ENCODE measurements around the gene ZNF24.

The ZNF24 gene

DNA sequence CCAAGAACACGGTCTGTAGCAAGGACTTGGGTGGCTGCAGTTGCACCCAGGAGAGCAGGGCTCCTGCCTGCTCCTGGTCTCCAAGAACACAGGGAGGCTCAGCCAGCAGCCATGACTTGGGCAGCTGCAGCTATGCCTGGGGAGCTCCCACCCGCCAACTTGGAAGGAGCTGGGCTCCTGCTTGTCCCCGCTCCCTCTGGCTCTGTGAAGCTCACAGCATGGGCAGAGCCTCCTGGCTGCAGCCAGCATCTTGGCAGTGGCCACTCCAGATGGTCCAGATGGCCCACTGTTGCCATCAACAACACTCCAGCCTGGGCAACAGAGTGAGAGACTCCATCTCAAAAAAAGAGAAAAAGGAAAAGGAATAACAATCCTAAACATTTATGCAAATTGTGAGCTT is 59.4 kb downstream of the ZNF24 start:
- no peak overlapping the region for H3K4me3 ChIP-seq (ENCODE audit: low read depth, low read length)
- TF ChIP-seq, protein P1, sequence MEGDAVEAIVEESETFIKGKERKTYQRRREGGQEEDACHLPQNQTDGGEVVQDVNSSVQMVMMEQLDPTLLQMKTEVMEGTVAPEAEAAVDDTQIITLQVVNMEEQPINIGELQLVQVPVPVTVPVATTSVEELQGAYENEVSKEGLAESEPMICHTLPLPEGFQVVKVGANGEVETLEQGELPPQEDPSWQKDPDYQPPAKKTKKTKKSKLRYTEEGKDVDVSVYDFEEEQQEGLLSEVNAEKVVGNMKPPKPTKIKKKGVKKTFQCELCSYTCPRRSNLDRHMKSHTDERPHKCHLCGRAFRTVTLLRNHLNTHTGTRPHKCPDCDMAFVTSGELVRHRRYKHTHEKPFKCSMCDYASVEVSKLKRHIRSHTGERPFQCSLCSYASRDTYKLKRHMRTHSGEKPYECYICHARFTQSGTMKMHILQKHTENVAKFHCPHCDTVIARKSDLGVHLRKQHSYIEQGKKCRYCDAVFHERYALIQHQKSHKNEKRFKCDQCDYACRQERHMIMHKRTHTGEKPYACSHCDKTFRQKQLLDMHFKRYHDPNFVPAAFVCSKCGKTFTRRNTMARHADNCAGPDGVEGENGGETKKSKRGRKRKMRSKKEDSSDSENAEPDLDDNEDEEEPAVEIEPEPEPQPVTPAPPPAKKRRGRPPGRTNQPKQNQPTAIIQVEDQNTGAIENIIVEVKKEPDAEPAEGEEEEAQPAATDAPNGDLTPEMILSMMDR (conservative IDR thresholded peaks at IDR 0.05; ENCODE audit: low read depth, low read length), result no peak
- DNase-seq (ENCODE audit: low read depth), result no peak

DNA sequence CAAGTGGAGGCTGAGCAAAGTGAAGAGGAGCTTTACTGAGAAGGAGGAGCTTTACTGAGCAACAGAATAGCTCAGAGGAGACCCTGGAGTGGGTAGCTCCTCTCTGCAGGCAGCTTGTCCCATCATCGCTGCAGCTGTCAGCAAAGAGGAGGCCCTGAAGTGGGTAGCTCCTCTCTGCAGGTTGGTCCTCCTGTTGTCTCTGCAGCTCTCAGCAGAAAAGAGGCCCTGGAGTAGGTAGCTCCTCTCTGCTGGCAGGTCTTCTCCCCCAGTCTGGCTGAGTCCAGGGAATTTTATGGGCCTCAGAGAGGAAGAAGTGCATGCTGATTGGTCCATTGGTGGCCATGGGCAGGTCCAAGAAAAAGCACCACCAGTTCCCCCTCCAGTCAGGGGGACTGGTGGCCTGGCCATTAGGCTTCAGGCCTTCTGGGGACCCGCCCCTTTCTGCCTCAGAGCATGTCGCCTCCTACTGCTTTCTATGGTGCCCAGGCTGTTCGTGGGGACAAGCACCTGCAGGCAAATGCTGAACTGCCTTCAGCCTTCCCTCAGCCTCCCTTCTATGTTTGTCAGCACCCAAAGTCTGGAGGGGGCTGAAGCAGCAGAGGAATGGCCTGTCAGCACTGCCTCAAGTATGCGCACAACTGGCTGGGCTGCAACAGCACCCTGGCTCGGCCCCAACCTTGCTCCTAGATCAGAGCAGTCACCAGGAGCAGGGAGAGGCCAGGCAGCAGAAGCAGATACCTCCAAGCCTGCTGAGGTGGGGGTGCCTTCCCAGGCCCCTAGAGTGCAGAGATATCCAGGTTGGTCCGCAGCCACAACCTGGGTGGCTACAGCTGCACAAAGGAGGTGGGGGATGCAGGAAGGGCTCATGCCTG is 60.1 kb downstream of the ZNF24 start:
- TF ChIP-seq, protein P1 (conservative IDR thresholded peaks at IDR 0.05; ENCODE audit: low read depth, low read length), result no peak
- no peak overlapping the region for H3K4me3 ChIP-seq (ENCODE audit: low read depth, low read length)
- no peak for DNase-seq (ENCODE audit: low read depth)

DNA sequence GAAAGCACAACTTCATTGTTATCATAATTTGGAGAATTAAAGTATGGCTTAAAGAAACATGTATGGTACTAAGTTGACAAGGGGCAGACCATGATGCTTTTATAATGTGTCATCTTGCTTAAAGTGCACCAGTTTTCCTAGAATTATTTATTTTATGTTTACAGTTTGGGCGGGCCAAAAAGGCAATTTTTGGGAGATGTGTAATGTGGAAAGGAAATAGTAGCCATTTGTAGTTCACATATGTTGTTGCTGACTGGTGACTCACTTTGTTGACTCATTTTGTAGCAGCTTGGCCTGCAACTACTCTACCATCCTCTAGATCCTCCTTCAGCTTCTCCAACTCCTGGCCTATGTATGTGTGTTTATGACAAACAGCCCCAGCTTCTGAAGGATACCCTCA is 61.9 kb downstream of the ZNF24 start:
- peak; percentile 81 for DNase-seq (ENCODE audit: low read depth)
- TF ChIP-seq, protein P1 (conservative IDR thresholded peaks at IDR 0.05; ENCODE audit: low read depth, low read length), result no peak
- H3K4me3 ChIP-seq (ENCODE audit: low read depth, low read length), result no peak overlapping the region
